GM12878 (cell line): Measurements from ENCODE around the gene YBEY. TPM values are rescaled to one million over a fixed set of nuclear protein-coding genes. Genes with fewer than 3 reads are reported as not detected.
A peak's percentile ranks its signal among the peaks of the same experiment; 100 is the strongest.

Experiments
- ATAC-seq: fragments of 200-7000 bp; cut with Tn5 transposase; 3 replicates; pipeline ENCODE4 v1.9.1; 2020; ENCODE audit warnings: mild to moderate bottlenecking, moderate library complexity
- BruUV-seq: library from RNA; stranded (reverse); fragments of 400-500 nt; replicated peaks from 2 replicates; lab custom pipeline; 2021; lab: Mats Ljungman, UMichigan
- CTCF ChIA-PET: fragments of 300-600 bp; sonication (Branson Sonifier 250); formaldehyde crosslinking; extraction: SDS; loops from one replicate; lab custom pipeline; 2021; ENCODE audit warnings: inconsistent platforms; lab: Yijun Ruan, JAX
- POLR2A ChIA-PET: fragments of 350-600 bp; formaldehyde crosslinking; extraction: SDS; loops from one replicate; lab custom pipeline; 2021; ENCODE audit warnings: inconsistent platforms; lab: Charles Lee
- RAD21 ChIA-PET: fragments of 300-600 bp; sonication (Branson Sonifier 250); formaldehyde crosslinking; loops from one replicate; lab custom pipeline; 2023; ENCODE audit warnings: antibody characterized with exemption; ENCODE audit not compliant: unreplicated experiment; lab: Charles Lee
- SMC1A ChIA-PET: fragments of 300-600 bp; sonication (Branson Sonifier 250); formaldehyde crosslinking; loops from one replicate; lab custom pipeline; 2023; ENCODE audit not compliant: unreplicated experiment, uncharacterized antibody; lab: Charles Lee
- DNase-seq: peaks from one replicate; pipeline ENCODE4 v3.0.0-alpha.2; 2011; ENCODE audit warnings: low read depth, low spot score
- FAIRE-seq: peaks from 3 replicates; lab custom pipeline; 2011; peaks lifted over from hg19 to GRCh38; lab: Jason Lieb, UNC
- H2AFZ ChIP-seq: 2 replicates; pipeline ENCODE4 v1.6.0; 2011; ENCODE audit warnings: low read depth, low read length, control low read depth; ENCODE audit not compliant: control insufficient read depth
- H3K27ac ChIP-seq: 2 replicates; pipeline ENCODE4 v1.5.1; 2011; ENCODE audit warnings: control low read depth; ENCODE audit not compliant: control insufficient read depth, insufficient read depth
- H3K27me3 ChIP-seq, 2 experiments: replicated peaks in 1 of 2; 2 replicates each; pipeline versions ENCODE4 v1.6.0 to v1.6.1; 2011; ENCODE audit warnings: low read length in 1 of 2; ENCODE audit not compliant: control insufficient read depth in 2 of 2, insufficient read depth in 2 of 2
- H3K36me3 ChIP-seq, 2 experiments: 2 replicates each; pipeline ENCODE4 v1.5.1; 2011; ENCODE audit warnings: low read length in 1 of 2; ENCODE audit not compliant: control insufficient read depth in 2 of 2, insufficient read depth in 2 of 2
- H3K4me1 ChIP-seq: 2 replicates; pipeline ENCODE4 v1.6.1; 2011; ENCODE audit warnings: mild to moderate bottlenecking, low read length, moderate library complexity, mixed read lengths; ENCODE audit not compliant: control insufficient read depth, insufficient read depth
- H3K4me2 ChIP-seq: 2 replicates; pipeline ENCODE4 v1.6.0; 2011; ENCODE audit warnings: control low read depth; ENCODE audit not compliant: control insufficient read depth, insufficient read depth
- H3K4me3 ChIP-seq: fragments of 200-600 bp; sonication (generic); 2 replicates; pipeline ENCODE4 v1.5.1; 2016
- H3K79me2 ChIP-seq: 2 replicates; pipeline ENCODE4 v1.6.0; 2011; ENCODE audit warnings: low read length; ENCODE audit not compliant: control insufficient read depth, insufficient read depth
- H3K9ac ChIP-seq: 2 replicates; pipeline ENCODE4 v1.8.0; 2011; ENCODE audit warnings: low read length, control low read depth, mixed read lengths; ENCODE audit not compliant: control insufficient read depth, insufficient read depth
- H3K9me3 ChIP-seq: replicated peaks from 3 replicates; pipeline ENCODE4 v1.5.1; 2011; ENCODE audit warnings: mild to moderate bottlenecking, low read length; ENCODE audit not compliant: control insufficient read depth, insufficient read depth
- H4K20me1 ChIP-seq: 2 replicates; pipeline ENCODE4 v1.6.0; 2011; ENCODE audit not compliant: control insufficient read depth, insufficient read depth
- ATF7 ChIP-seq: fragments of 450-650 bp; IDR thresholded peaks from 2 replicates; pipeline ENCODE4 v1.6.1; 2016; ENCODE audit warnings: low read depth, mild to moderate bottlenecking
- CTCF ChIP-seq, 3 experiments: IDR thresholded peaks in 2 of 3; conservative IDR thresholded peaks in 1 of 3; 2 replicates each; pipeline ENCODE4 v1.5.1; 2011; ENCODE audit warnings: low read depth in 3 of 3, low read length in 3 of 3, mild to moderate bottlenecking in 3 of 3, control low read depth in 2 of 3, moderate library complexity in 2 of 3, inconsistent platforms in 1 of 3, mixed read lengths in 1 of 3; ENCODE audit not compliant: control insufficient read depth in 2 of 3, insufficient read depth in 1 of 3; ENCODE audit errors: extremely low read depth in 1 of 3
- SPI1 ChIP-seq: IDR thresholded peaks from 2 replicates; pipeline ENCODE4 v1.6.1; 2011; ENCODE audit warnings: low read depth, mild to moderate bottlenecking, low read length, moderate library complexity, borderline replicate concordance; ENCODE audit not compliant: insufficient read depth
- WGBS: methylation state at CpG from one replicate; pipeline ENCODE4 v1.1.6; 2016; ENCODE audit warnings: low lambda C conversion rate; ENCODE audit not compliant: insufficient replicate concordance, insufficient coverage; ENCODE audit errors: missing lambda C conversion rate; 5-methylcytosine and 5-hydroxymethylcytosine counted together
- in situ Hi-C: fragments of 300-500 bp; cut with MboI; formaldehyde crosslinking; loops from 9 replicates; pipeline ENCODE4 v1.14.3; 2018; ENCODE audit warnings: mixed read lengths
- intact Hi-C: fragments of 100-400 bp; cut with micrococcal nuclease; formaldehyde crosslinking; loops from one replicate; pipeline ENCODE4 v1.14.2; 2022; ENCODE audit not compliant: unreplicated experiment
- polyA plus RNA-seq, 11 experiments: library from polyadenylated mRNA; depleted of rRNA in 4 of 11; unstranded in 6 of 11; stranded (reverse) in 5 of 11; fragments of >200 nt; fragmentation: Nextera tagmentation in 4 of 11; fragmentation: Illumina TruSeq in 1 of 11; extraction: Ambion mirVana in 4 of 11; extraction: Trizol in 1 of 11; gene quantifications; 1 replicate in 1 of 11; 2 replicates in 10 of 11; pipeline versions ENCODE4 v1.2.1 to v1.2.3, GENCODE V29; 2011 to 2016; ENCODE audit warnings: inconsistent platforms in 2 of 11, missing spikeins in 2 of 11, low read depth in 1 of 11
- total RNA-seq, 4 experiments: library from RNA; depleted of rRNA in 3 of 4; stranded (reverse); fragments of >200 nt in 3 of 4; fragmentation: Illumina TruSeq in 1 of 4; extraction: Trizol in 1 of 4; gene quantifications; 2 replicates each; pipeline versions ENCODE4 v1.2.1 to v1.2.3, GENCODE V29; 2013 to 2021

The YBEY gene
- total and polyA plus RNA-seq, 10 of the 15 experiments (the other 5 are each of a cell fraction or from before 2014, with no cell fraction given) = 6.5 to 31.4 (median 18.5) TPM

DNA sequence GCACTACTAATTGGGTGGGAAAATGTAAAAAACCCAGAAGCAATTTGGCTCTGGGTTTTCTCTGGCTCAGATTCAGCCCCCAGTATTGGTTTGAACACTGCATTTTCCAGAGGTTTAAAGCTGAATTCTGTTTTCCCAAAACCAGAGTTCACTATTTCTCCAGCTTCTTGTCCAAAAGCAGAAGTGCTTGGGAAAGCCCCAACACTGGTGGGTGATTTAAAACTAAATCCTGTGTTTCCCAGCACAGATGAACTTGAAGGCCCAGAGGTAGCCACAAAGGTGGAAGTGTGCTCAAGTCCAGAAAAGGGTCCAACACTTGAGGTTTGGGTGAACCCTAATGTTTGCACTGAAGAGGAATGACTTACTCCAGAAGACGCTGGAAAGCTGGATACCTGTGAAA lies 1.4 kb upstream of the YBEY start:
- DNase-seq = no peak
- no peak overlapping the region for H3K27ac ChIP-seq
- 75% methylated on average over 1 of the region's 1 CpG for WGBS
- no peaks in the 10 kb centered on the region; the same call in 2 of the 3 replicates for H3K9me3 ChIP-seq
- in situ Hi-C loops = no loop called here
- TF ChIP-seq ATF7 (no peak), CTCF (IDR thresholded peaks at IDR 0.05 in 2 of 3, conservative IDR thresholded peaks at IDR 0.05 in 1 of 3; ENCODE audit: control insufficient read depth in 2 of 3, extremely low read depth in 1 of 3, insufficient read depth in 1 of 3, low read depth in 3 of 3, low read length in 3 of 3) (no peak), SPI1 (peak; percentile 66; the same call in 1 of the 2 replicates)
- TF ChIP-seq, all 136 proteins: peak for 1
- Histone ChIP-seq H3K4me3 (peak overlapping the region; percentile 97), H3K4me2 (peak overlapping the region; percentile 72), H3K27me3 (no peaks in the 10 kb centered on the region), H3K36me3 (peaks cover 4 to 10% of the 10 kb centered on the region in 2 experiments), H3K4me1 (peaks cover 13% of the 10 kb centered on the region), H3K79me2 (peaks cover 58% of the 10 kb centered on the region), H3K9ac (peak overlapping the region; percentile 76; the same call in 1 of the 2 replicates), H4K20me1 (no peaks in the 10 kb centered on the region), H2AFZ (no peak overlapping the region)
- ChIA-PET SMC1A (interaction anchor here (0.9 to 2.7 kb wide), 10 partner anchors 31 to 216 kb away, joined by 3 to 15 read pairs (median 4); a partner anchor contains a TSS), CTCF (interaction anchor here (0.8 to 3.3 kb wide), 9 partner anchors 9 to 216 kb away, joined by 3 to 29 read pairs (median 4); no protein-coding TSS in a partner anchor), RAD21 (interaction anchor here (0.8 to 2.6 kb wide), 5 partner anchors 31 to 141 kb away, joined by 3 to 10 read pairs (median 7); a partner anchor contains a TSS), POLR2A (interaction anchor here (0.7 to 2.2 kb wide), 4 partner anchors 38 to 84 kb away, joined by 3 to 7 read pairs (median 3); no protein-coding TSS in a partner anchor)
- FAIRE-seq (peak; percentile 86), ATAC-seq (no peak)
- BruUV-seq = no TSS peak
- intact Hi-C loops = loop anchor here (2.0 to 10.0 kb wide), 3 partner anchors 30 to 140 kb away; partner anchors contain the start of gene LSS
